ENCODE measurements around the gene CWF19L2. TPM values are rescaled to one million over a fixed set of nuclear protein-coding genes. Genes with fewer than 3 reads are reported as not detected.

The CWF19L2 gene
- total RNA-seq, 4 donors from 2014 or later: 11.8 to 18.5 (median 16.4) TPM

- WGBS, 2 donors: 89 to 95% methylated on average over 1 of the region's 1 CpG
- no peak for DNase-seq (ENCODE audit: low spot score in 2 of 2)
- H3K4me3 ChIP-seq (ENCODE audit: low read depth, poor library complexity, severe bottlenecking): no peak overlapping the region
- TF ChIP-seq POLR2A (IDR thresholded peaks at IDR 0.05): no peak
- TF ChIP-seq CTCF (IDR thresholded peaks at IDR 0.05): no peak
- intact Hi-C loops (cut with DNase I; ENCODE audit: low total_unique reads): no loop called here
Observed at GRCh38 chr11:107316426-107316825, 141.2 kb downstream of the CWF19L2 start.

GRCh38 chr11:107307991-107308390 lies 149.6 kb downstream of the CWF19L2 start:
- TF ChIP-seq POLR2A (IDR thresholded peaks at IDR 0.05): no peak
- TF ChIP-seq CTCF (IDR thresholded peaks at IDR 0.05): no peak
- DNase-seq (ENCODE audit: low spot score in 2 of 2): no peak
- intact Hi-C loops (cut with DNase I; ENCODE audit: low total_unique reads): no loop called here
- no peak overlapping the region for H3K4me3 ChIP-seq (ENCODE audit: low read depth, poor library complexity, severe bottlenecking)
- WGBS, 2 donors: 78 to 83% methylated on average over 2 of the region's 2 CpGs

- no peak for DNase-seq (ENCODE audit: low spot score in 2 of 2)
- no peak for TF ChIP-seq POLR2A (IDR thresholded peaks at IDR 0.05)
- TF ChIP-seq CTCF (IDR thresholded peaks at IDR 0.05): no peak
- intact Hi-C loops (cut with DNase I; ENCODE audit: low total_unique reads): no loop called here
- H3K4me3 ChIP-seq (ENCODE audit: low read depth, poor library complexity, severe bottlenecking): no peak overlapping the region
- WGBS, 2 donors: 78 to 80% methylated on average over 1 of the region's 1 CpG
Observed at GRCh38 chr11:107301878-107302277, 155.7 kb downstream of the CWF19L2 start.

- DNase-seq (ENCODE audit: low spot score in 2 of 2): no peak
- intact Hi-C loops (cut with DNase I; ENCODE audit: low total_unique reads): no loop called here
- no peak overlapping the region for H3K4me3 ChIP-seq (ENCODE audit: low read depth, poor library complexity, severe bottlenecking)
- no peak for TF ChIP-seq CTCF (IDR thresholded peaks at IDR 0.05)
- TF ChIP-seq POLR2A (IDR thresholded peaks at IDR 0.05): no peak
- WGBS, 2 donors: 95 to 96% methylated on average over 13 of the region's 13 CpGs
Observed at GRCh38 chr11:107293677-107294344, 163.8 kb downstream of the CWF19L2 start.

GRCh38 chr11:107282195-107282594 lies 175.4 kb downstream of the CWF19L2 start:
- no peak overlapping the region for H3K4me3 ChIP-seq (ENCODE audit: low read depth, poor library complexity, severe bottlenecking)
- no peak for DNase-seq (ENCODE audit: low spot score in 2 of 2)
- no peak for TF ChIP-seq CTCF (IDR thresholded peaks at IDR 0.05)
- no peak for TF ChIP-seq POLR2A (IDR thresholded peaks at IDR 0.05)
- WGBS, 2 donors: 86 to 87% methylated on average over 1 of the region's 1 CpG
- intact Hi-C loops (cut with DNase I; ENCODE audit: low total_unique reads): no loop called here

Other genes starting within 250 kb of the CWF19L2 start
- gene ALKBH8, start 107.9 kb upstream of the CWF19L2 start, total RNA-seq: 10 to 100 TPM in 1 of 4 donors, 1 to 10 TPM in 3; 5.6 to 14.5 (median 9.2) TPM
- gene ELMOD1, start 133.3 kb upstream of the CWF19L2 start, total RNA-seq: 100 to 1,000 TPM in 1 of 4 donors, 10 to 100 TPM in 3; 48.2 to 164 (median 72.3) TPM